ENCODE results near the gene ARVCF. TPM values are rescaled to one million over a fixed set of nuclear protein-coding genes. Genes with fewer than 3 reads are reported as not detected.

The ARVCF gene
- total RNA-seq, 4 donors from 2014 or later, result 10.7 to 21.2 (median 18.4) TPM

GRCh38 chr22:20018001-20018400, 1.4 kb upstream of the ARVCF start:
- no peak for DNase-seq
- Histone ChIP-seq H3K4me3 (no peak overlapping the region), H3K4me1 (peaks cover 0 to 33% (median 22%) of the 10 kb centered on the region in 4 donors), H3K27me3 (no peaks in the 10 kb centered on the region), H3K27ac (no peak overlapping the region), H3K9me3 (no peaks in the 10 kb centered on the region), H3K36me3 (no peaks in the 10 kb centered on the region)
- no peak for TF ChIP-seq POLR2A (IDR thresholded peaks at IDR 0.05)
- TF ChIP-seq CTCF (IDR thresholded peaks at IDR 0.05), result no peak

GRCh38 chr22:20017622-20017958, 967 bp upstream of the ARVCF start:
- no peak for DNase-seq
- Histone ChIP-seq H3K27ac (no peak overlapping the region), H3K4me3 (peak overlapping the region in 1 of 4 donors; percentile 71)

GRCh38 chr22:20015971-20016733, 471 bp downstream of the ARVCF start:
- Histone ChIP-seq H3K4me3 (peak overlapping the region; percentile 71 to 100 (median 80)), H3K27ac (peak overlapping the region in 1 of 4 donors; percentile 52), H3K36me3 (no peaks in the 10 kb centered on the region), H3K4me1 (peaks cover 0 to 22% (median 11%) of the 10 kb centered on the region in 4 donors), H3K27me3 (no peaks in the 10 kb centered on the region), H3K9me3 (no peaks in the 10 kb centered on the region)
- DNase-seq, result peak in 2 of 3 donors; percentile 22 to 58
- TF ChIP-seq CTCF (IDR thresholded peaks at IDR 0.05) (no peak), POLR2A (IDR thresholded peaks at IDR 0.05) (no peak)

More at GRCh38 chr22:20017622-20017958, 967 bp upstream of the ARVCF start:
- peaks cover 0 to 30% (median 20%) of the 10 kb centered on the region in 4 donors for H3K4me1 ChIP-seq
- H3K27me3 ChIP-seq, result no peaks in the 10 kb centered on the region
- H3K9me3 ChIP-seq, result no peaks in the 10 kb centered on the region
- TF ChIP-seq CTCF (IDR thresholded peaks at IDR 0.05) (no peak), POLR2A (IDR thresholded peaks at IDR 0.05) (no peak)
- no peaks in the 10 kb centered on the region for H3K36me3 ChIP-seq

GRCh38 chr22:20015187-20015625, 1.4 kb downstream of the ARVCF start:
- TF ChIP-seq POLR2A (IDR thresholded peaks at IDR 0.05), result no peak
- no peak for TF ChIP-seq CTCF (IDR thresholded peaks at IDR 0.05)
- Histone ChIP-seq H3K36me3 (no peaks in the 10 kb centered on the region), H3K4me3 (no peak overlapping the region), H3K27me3 (no peaks in the 10 kb centered on the region), H3K9me3 (no peaks in the 10 kb centered on the region), H3K27ac (peak overlapping the region in 1 of 4 donors; percentile 10), H3K4me1 (peaks cover 0 to 20% (median 10%) of the 10 kb centered on the region in 4 donors)
- no peak for DNase-seq

- no peak for TF ChIP-seq POLR2A (IDR thresholded peaks at IDR 0.05)
- no peak for TF ChIP-seq CTCF (IDR thresholded peaks at IDR 0.05)
- peak in 1 of 3 donors; percentile 61 for DNase-seq
- H3K27ac ChIP-seq, result peak overlapping the region in 1 of 4 donors; percentile 10
- peaks cover 0 to 18% (median 9%) of the 10 kb centered on the region in 4 donors for H3K4me1 ChIP-seq
- no peaks in the 10 kb centered on the region for H3K9me3 ChIP-seq
- no peak overlapping the region for H3K4me3 ChIP-seq
- H3K27me3 ChIP-seq, result no peaks in the 10 kb centered on the region
- H3K36me3 ChIP-seq, result no peaks in the 10 kb centered on the region
Observed at GRCh38 chr22:20014526-20015186, 2.0 kb downstream of the ARVCF start.
